ENCODE measurements around the gene SULT1E1.

DNA sequence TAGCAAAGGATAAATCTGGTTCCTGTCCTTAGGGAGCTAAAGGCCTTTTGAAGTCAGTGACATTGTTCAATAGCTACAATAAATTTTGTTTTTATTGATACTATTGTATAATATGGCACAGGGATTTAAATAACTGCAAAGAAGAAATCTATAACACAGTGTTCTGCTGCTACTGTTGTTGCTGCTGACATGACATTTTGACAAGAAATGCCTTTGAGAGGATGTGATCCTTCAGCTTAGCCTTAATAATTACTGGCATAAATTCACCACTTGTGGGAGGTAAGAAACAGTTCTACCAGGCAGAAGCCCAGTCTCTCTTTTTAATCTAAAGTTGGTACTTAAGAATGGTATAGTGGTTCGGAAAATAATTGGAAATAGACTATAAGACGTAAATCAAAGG, 4.1 kb downstream of the SULT1E1 start:
- TF ChIP-seq, protein P1, sequence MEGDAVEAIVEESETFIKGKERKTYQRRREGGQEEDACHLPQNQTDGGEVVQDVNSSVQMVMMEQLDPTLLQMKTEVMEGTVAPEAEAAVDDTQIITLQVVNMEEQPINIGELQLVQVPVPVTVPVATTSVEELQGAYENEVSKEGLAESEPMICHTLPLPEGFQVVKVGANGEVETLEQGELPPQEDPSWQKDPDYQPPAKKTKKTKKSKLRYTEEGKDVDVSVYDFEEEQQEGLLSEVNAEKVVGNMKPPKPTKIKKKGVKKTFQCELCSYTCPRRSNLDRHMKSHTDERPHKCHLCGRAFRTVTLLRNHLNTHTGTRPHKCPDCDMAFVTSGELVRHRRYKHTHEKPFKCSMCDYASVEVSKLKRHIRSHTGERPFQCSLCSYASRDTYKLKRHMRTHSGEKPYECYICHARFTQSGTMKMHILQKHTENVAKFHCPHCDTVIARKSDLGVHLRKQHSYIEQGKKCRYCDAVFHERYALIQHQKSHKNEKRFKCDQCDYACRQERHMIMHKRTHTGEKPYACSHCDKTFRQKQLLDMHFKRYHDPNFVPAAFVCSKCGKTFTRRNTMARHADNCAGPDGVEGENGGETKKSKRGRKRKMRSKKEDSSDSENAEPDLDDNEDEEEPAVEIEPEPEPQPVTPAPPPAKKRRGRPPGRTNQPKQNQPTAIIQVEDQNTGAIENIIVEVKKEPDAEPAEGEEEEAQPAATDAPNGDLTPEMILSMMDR (IDR thresholded peaks at IDR 0.05), result no peak
- TF ChIP-seq POLR2AphosphoS5 (IDR thresholded peaks at IDR 0.05), result no peak
- TF ChIP-seq POLR2A (IDR thresholded peaks at IDR 0.05), result no peak
